OCI-LY1 (cell line): ENCODE data around the gene RGS13.

ENCODE experiments used
- H2AFZ ChIP-seq: fragments of 200-600 bp; sonication (generic), shearing (Covaris generic); 2 replicates; pipeline ENCODE4 v1.6.0; 2014; ENCODE audit warnings: antibody characterized with exemption, mild to moderate bottlenecking, low read length
- H3F3A ChIP-seq: fragments of 200-600 bp; sonication (generic), shearing (Covaris generic); 2 replicates; pipeline ENCODE4 v1.6.0; 2014; ENCODE audit warnings: mild to moderate bottlenecking, antibody characterized with exemption, low read length, moderate library complexity; ENCODE audit not compliant: insufficient read depth
- H3K27ac ChIP-seq: fragments of 200-600 bp; sonication (generic); 2 replicates; pipeline ENCODE4 v1.5.1; 2014; ENCODE audit warnings: low read length, mixed run types, mild to moderate bottlenecking, low read depth; ENCODE audit not compliant: poor library complexity, severe bottlenecking
- H3K27me3 ChIP-seq: fragments of 200-600 bp; sonication (generic); 2 replicates; pipeline ENCODE4 v1.6.0; 2014; ENCODE audit warnings: antibody characterized with exemption, mild to moderate bottlenecking, low read length, moderate library complexity; ENCODE audit not compliant: insufficient read depth
- H3K36me3 ChIP-seq: fragments of 200-600 bp; sonication (generic); 2 replicates; pipeline ENCODE4 v1.6.1; 2014; ENCODE audit warnings: mild to moderate bottlenecking, antibody characterized with exemption, low read length, moderate library complexity, mixed read lengths; ENCODE audit not compliant: insufficient read depth
- H3K4me1 ChIP-seq: fragments of 200-600 bp; sonication (generic); 2 replicates; pipeline ENCODE4 v1.5.1; 2014; ENCODE audit warnings: mild to moderate bottlenecking, low read length, moderate library complexity; ENCODE audit not compliant: insufficient read depth, severe bottlenecking
- H3K4me2 ChIP-seq: fragments of 200-600 bp; sonication (generic), shearing (Covaris generic); 2 replicates; pipeline ENCODE4 v1.6.1; 2014; ENCODE audit warnings: low read length
- H3K4me3 ChIP-seq: fragments of 200-600 bp; sonication (generic); 2 replicates; pipeline ENCODE4 v1.5.1; 2014; ENCODE audit warnings: low read length, low read depth, mild to moderate bottlenecking, mixed read lengths; ENCODE audit not compliant: poor library complexity, severe bottlenecking
- H3K79me2 ChIP-seq: fragments of 200-600 bp; shearing (Covaris generic); 2 replicates; pipeline ENCODE4 v1.6.1; 2016; ENCODE audit warnings: mixed run types, low read length, mixed read lengths; ENCODE audit not compliant: insufficient read depth
- H3K9ac ChIP-seq: fragments of 200-600 bp; sonication (generic), shearing (Covaris generic); 2 replicates; pipeline ENCODE4 v1.6.1; 2014; ENCODE audit warnings: mild to moderate bottlenecking, low read length, mixed read lengths
- H3K9me2 ChIP-seq: fragments of 200-600 bp; sonication (generic), shearing (Covaris generic); 2 replicates; pipeline ENCODE4 v1.6.1; 2014; ENCODE audit warnings: low read depth, mild to moderate bottlenecking, low read length, mixed read lengths
- H3K9me3 ChIP-seq: fragments of 200-600 bp; shearing (Covaris generic); 2 replicates; pipeline ENCODE4 v1.6.1; 2014; ENCODE audit warnings: low read length, mixed read lengths
- H4K20me1 ChIP-seq: fragments of 200-600 bp; sonication (generic), shearing (Covaris generic); 2 replicates; pipeline ENCODE4 v1.6.0; 2016; ENCODE audit warnings: mild to moderate bottlenecking, low read length; ENCODE audit not compliant: insufficient read depth
- EZH2 ChIP-seq: fragments of 200-600 bp; sonication (generic), shearing (Covaris generic); IDR thresholded peaks from 2 replicates; pipeline ENCODE4 v1.8.0; 2017; ENCODE audit warnings: borderline replicate concordance, mixed run types, mild to moderate bottlenecking, antibody characterized with exemption, low read length, moderate library complexity, mixed read lengths
- TF ChIP-seq, protein P1 (sequence below): fragments of 200-600 bp; sonication (generic), shearing (Covaris generic); IDR thresholded peaks from 2 replicates; pipeline ENCODE4 v1.5.1; 2017; ENCODE audit warnings: mild to moderate bottlenecking, antibody characterized with exemption, low read length, moderate library complexity, mixed read lengths

RGS13 gene

GRCh38 chr1:192691041-192691440 lies 55.1 kb downstream of the RGS13 start:
- no peak overlapping the region for H3K27ac ChIP-seq
- H3K9me2 ChIP-seq, result no peaks in the 10 kb centered on the region
- H3K4me1 ChIP-seq, result no peaks in the 10 kb centered on the region
- no peak for TF ChIP-seq EZH2
- TF ChIP-seq, protein P1, sequence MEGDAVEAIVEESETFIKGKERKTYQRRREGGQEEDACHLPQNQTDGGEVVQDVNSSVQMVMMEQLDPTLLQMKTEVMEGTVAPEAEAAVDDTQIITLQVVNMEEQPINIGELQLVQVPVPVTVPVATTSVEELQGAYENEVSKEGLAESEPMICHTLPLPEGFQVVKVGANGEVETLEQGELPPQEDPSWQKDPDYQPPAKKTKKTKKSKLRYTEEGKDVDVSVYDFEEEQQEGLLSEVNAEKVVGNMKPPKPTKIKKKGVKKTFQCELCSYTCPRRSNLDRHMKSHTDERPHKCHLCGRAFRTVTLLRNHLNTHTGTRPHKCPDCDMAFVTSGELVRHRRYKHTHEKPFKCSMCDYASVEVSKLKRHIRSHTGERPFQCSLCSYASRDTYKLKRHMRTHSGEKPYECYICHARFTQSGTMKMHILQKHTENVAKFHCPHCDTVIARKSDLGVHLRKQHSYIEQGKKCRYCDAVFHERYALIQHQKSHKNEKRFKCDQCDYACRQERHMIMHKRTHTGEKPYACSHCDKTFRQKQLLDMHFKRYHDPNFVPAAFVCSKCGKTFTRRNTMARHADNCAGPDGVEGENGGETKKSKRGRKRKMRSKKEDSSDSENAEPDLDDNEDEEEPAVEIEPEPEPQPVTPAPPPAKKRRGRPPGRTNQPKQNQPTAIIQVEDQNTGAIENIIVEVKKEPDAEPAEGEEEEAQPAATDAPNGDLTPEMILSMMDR, result no peak
- no peak overlapping the region for H3K4me2 ChIP-seq
- no peaks in the 10 kb centered on the region for H3F3A ChIP-seq
- no peaks in the 10 kb centered on the region for H4K20me1 ChIP-seq
- no peaks in the 10 kb centered on the region for H3K79me2 ChIP-seq
- no peak overlapping the region for H3K9ac ChIP-seq
- no peaks in the 10 kb centered on the region for H3K36me3 ChIP-seq
- H3K27me3 ChIP-seq, result no peaks in the 10 kb centered on the region
- H2AFZ ChIP-seq, result no peak overlapping the region
- no peaks in the 10 kb centered on the region for H3K9me3 ChIP-seq
- no peak overlapping the region for H3K4me3 ChIP-seq

GRCh38 chr1:192696082-192696481 lies 60.1 kb downstream of the RGS13 start:
- Histone ChIP-seq H3K9me2 (no peaks in the 10 kb centered on the region), H3K27me3 (no peaks in the 10 kb centered on the region), H3K9ac (no peak overlapping the region), H3K4me2 (no peak overlapping the region), H3K27ac (no peak overlapping the region), H3F3A (no peaks in the 10 kb centered on the region), H3K36me3 (no peaks in the 10 kb centered on the region), H3K4me3 (no peak overlapping the region), H2AFZ (no peak overlapping the region), H3K79me2 (no peaks in the 10 kb centered on the region), H3K9me3 (no peaks in the 10 kb centered on the region), H3K4me1 (no peaks in the 10 kb centered on the region), H4K20me1 (no peaks in the 10 kb centered on the region)
- no peak for TF ChIP-seq EZH2
- TF ChIP-seq, protein P1, result no peak

DNA sequence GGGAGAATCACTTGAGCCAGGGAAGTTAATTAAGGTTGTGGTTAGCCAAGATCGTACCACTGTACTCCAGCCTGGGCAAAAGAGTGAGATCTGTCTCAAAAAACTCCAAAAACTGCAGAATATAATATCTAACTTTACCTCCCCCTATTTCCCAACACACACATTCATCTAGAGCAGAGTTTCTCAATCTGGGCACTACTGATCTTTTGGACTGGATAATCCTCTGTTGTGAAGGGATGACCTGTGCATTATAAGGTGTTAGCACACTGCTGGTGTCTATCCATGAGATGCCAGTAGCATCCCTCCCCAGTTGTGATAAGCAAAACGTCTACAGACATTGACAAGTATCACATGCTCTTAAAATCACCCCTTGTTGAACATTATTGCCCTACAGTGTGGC lies 61.8 kb downstream of the RGS13 start:
- H3K36me3 ChIP-seq, result no peaks in the 10 kb centered on the region
- no peaks in the 10 kb centered on the region for H3K27me3 ChIP-seq
- no peak overlapping the region for H3K4me3 ChIP-seq
- H3K9me3 ChIP-seq, result no peaks in the 10 kb centered on the region
- no peak for TF ChIP-seq EZH2
- TF ChIP-seq, protein P1, result no peak
- no peak overlapping the region for H3K9ac ChIP-seq
- H3K9me2 ChIP-seq, result no peaks in the 10 kb centered on the region
- no peaks in the 10 kb centered on the region for H3K79me2 ChIP-seq
- H3K4me1 ChIP-seq, result no peaks in the 10 kb centered on the region
- no peak overlapping the region for H3K4me2 ChIP-seq
- H4K20me1 ChIP-seq, result no peaks in the 10 kb centered on the region
- H3K27ac ChIP-seq, result no peak overlapping the region
- H2AFZ ChIP-seq, result no peak overlapping the region
- H3F3A ChIP-seq, result no peaks in the 10 kb centered on the region
